ENCODE data around the gene ZAR1. TPM values are rescaled to one million over a fixed set of nuclear protein-coding genes. Genes with fewer than 3 reads are reported as not detected.

Gene ZAR1
- polyA plus RNA-seq (2012; ENCODE audit: insufficient read length, low read depth), result not detected

GRCh38 chr4:48490012-48490679 is at the start of gene ZAR1:
Gene ZAR1, plus strand, starts transcription at chr4:48490252. Its CDS starts 40 bp downstream, at chr4:48490292.
- TF ChIP-seq REST (IDR thresholded peaks at IDR 0.05; ENCODE audit: insufficient read depth in 1 of 2, low read depth in 2 of 2, low read length in 2 of 2) (no peak), POLR2AphosphoS5 (IDR thresholded peaks at IDR 0.05; ENCODE audit: low read depth, low read length) (no peak), TAF1 (IDR thresholded peaks at IDR 0.05; ENCODE audit: borderline replicate concordance, insufficient read depth, low read length) (no peak), FOXP2 (optimal IDR thresholded peaks at IDR 0.05; ENCODE audit: borderline replicate concordance, extremely low read depth, extremely low read length, insufficient read depth) (no peak), SIN3A (IDR thresholded peaks at IDR 0.05; ENCODE audit: borderline replicate concordance, insufficient read depth, low read length) (no peak)

DNA sequence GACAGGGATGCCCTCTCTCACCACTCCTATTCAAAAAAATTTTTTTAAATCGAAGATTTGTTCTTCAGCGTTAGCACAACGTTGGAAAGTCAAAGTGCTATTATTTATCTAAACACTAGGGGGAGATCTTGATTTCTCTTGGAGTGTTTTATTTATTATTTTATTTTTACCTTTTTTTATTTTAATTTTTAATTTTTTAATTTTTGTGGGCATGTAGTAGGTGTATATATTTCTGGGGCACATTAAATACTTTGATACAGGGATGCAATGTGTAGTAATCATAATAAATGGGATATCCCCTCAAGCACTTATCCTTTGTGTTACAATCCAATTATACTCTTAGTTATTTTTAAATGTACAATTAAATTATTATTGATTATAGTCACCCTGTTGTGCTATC is 44.3 kb upstream of the ZAR1 start:
- TF ChIP-seq FOXP2 (optimal IDR thresholded peaks at IDR 0.05; ENCODE audit: borderline replicate concordance, extremely low read depth, extremely low read length, insufficient read depth) (no peak), REST (IDR thresholded peaks at IDR 0.05; ENCODE audit: insufficient read depth in 1 of 2, low read depth in 2 of 2, low read length in 2 of 2) (no peak), POLR2AphosphoS5 (IDR thresholded peaks at IDR 0.05; ENCODE audit: low read depth, low read length) (no peak), SIN3A (IDR thresholded peaks at IDR 0.05; ENCODE audit: borderline replicate concordance, insufficient read depth, low read length) (no peak), TAF1 (IDR thresholded peaks at IDR 0.05; ENCODE audit: borderline replicate concordance, insufficient read depth, low read length) (no peak)

- no peak for TF ChIP-seq SIN3A (IDR thresholded peaks at IDR 0.05; ENCODE audit: borderline replicate concordance, insufficient read depth, low read length)
Measured at GRCh38 chr4:48446642-48447041, 43.4 kb upstream of the ZAR1 start.

- TF ChIP-seq REST (IDR thresholded peaks at IDR 0.05; ENCODE audit: insufficient read depth in 1 of 2, low read depth in 2 of 2, low read length in 2 of 2), result no peak
- no peak for TF ChIP-seq TAF1 (IDR thresholded peaks at IDR 0.05; ENCODE audit: borderline replicate concordance, insufficient read depth, low read length)
- no peak for TF ChIP-seq POLR2AphosphoS5 (IDR thresholded peaks at IDR 0.05; ENCODE audit: low read depth, low read length)
- no peak for TF ChIP-seq FOXP2 (optimal IDR thresholded peaks at IDR 0.05; ENCODE audit: borderline replicate concordance, extremely low read depth, extremely low read length, insufficient read depth)
- no peak for TF ChIP-seq SIN3A (IDR thresholded peaks at IDR 0.05; ENCODE audit: borderline replicate concordance, insufficient read depth, low read length)
Measured at GRCh38 chr4:48449151-48449550, 40.9 kb upstream of the ZAR1 start.

GRCh38 chr4:48450740-48451139 is 39.3 kb upstream of the ZAR1 start:
- TF ChIP-seq POLR2AphosphoS5 (IDR thresholded peaks at IDR 0.05; ENCODE audit: low read depth, low read length) (no peak), SIN3A (IDR thresholded peaks at IDR 0.05; ENCODE audit: borderline replicate concordance, insufficient read depth, low read length) (no peak), FOXP2 (optimal IDR thresholded peaks at IDR 0.05; ENCODE audit: borderline replicate concordance, extremely low read depth, extremely low read length, insufficient read depth) (no peak)

GRCh38 chr4:48454591-48454990 is 35.5 kb upstream of the ZAR1 start:
- TF ChIP-seq FOXP2 (optimal IDR thresholded peaks at IDR 0.05; ENCODE audit: borderline replicate concordance, extremely low read depth, extremely low read length, insufficient read depth) (no peak), REST (IDR thresholded peaks at IDR 0.05; ENCODE audit: insufficient read depth in 1 of 2, low read depth in 2 of 2, low read length in 2 of 2) (no peak), POLR2AphosphoS5 (IDR thresholded peaks at IDR 0.05; ENCODE audit: low read depth, low read length) (no peak), SIN3A (IDR thresholded peaks at IDR 0.05; ENCODE audit: borderline replicate concordance, insufficient read depth, low read length) (no peak), TAF1 (IDR thresholded peaks at IDR 0.05; ENCODE audit: borderline replicate concordance, insufficient read depth, low read length) (no peak)
